ENCODE measurements around the gene CCDC92B.

DNA sequence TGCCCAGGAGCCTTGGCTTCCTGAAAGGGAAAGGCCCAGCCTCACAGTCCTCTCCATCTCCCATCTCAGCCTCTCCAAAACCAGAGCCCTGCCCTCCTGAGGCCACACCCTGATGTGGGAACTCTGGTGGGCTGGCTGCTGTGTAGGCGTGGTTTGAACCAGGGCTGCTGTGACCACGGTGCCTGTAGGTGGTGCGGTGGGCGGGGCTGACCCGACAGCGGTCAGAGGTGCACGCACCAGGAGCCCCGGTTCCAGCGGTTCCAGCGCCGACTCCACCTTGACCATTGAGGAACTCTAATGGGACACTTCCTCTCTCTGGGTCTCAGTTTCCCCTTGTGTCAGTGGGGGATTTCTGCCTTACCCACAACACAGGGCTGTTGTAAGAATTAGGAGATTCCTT is 49.2 kb upstream of the CCDC92B start:
- TF ChIP-seq, protein P1, sequence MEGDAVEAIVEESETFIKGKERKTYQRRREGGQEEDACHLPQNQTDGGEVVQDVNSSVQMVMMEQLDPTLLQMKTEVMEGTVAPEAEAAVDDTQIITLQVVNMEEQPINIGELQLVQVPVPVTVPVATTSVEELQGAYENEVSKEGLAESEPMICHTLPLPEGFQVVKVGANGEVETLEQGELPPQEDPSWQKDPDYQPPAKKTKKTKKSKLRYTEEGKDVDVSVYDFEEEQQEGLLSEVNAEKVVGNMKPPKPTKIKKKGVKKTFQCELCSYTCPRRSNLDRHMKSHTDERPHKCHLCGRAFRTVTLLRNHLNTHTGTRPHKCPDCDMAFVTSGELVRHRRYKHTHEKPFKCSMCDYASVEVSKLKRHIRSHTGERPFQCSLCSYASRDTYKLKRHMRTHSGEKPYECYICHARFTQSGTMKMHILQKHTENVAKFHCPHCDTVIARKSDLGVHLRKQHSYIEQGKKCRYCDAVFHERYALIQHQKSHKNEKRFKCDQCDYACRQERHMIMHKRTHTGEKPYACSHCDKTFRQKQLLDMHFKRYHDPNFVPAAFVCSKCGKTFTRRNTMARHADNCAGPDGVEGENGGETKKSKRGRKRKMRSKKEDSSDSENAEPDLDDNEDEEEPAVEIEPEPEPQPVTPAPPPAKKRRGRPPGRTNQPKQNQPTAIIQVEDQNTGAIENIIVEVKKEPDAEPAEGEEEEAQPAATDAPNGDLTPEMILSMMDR (IDR thresholded peaks at IDR 0.05), result no peak
- TF ChIP-seq POLR2A (IDR thresholded peaks at IDR 0.05) (no peak), EP300 (IDR thresholded peaks at IDR 0.05) (no peak)

All from tibial nerve (tissue), 4 donors.